Fibroblast of pulmonary artery (primary cell): ENCODE measurements around the gene ART4.

Source experiments
- DNase-seq: peaks from one replicate; pipeline ENCODE4 v3.0.0-alpha.2; 2010; ENCODE audit warnings: low read depth
- H3K4me3 ChIP-seq: replicated peaks from 2 replicates; pipeline ENCODE4 v1.5.1; 2011; ENCODE audit warnings: low read depth, mild to moderate bottlenecking, control low read depth, low read length, moderate library complexity
- CTCF ChIP-seq: IDR thresholded peaks from 2 replicates; pipeline ENCODE4 v1.5.1; 2011; ENCODE audit warnings: mild to moderate bottlenecking, control low read depth, low read length, inconsistent platforms; ENCODE audit errors: missing control alignments

ART4 gene

GRCh38 chr12:14802721-14803010, 40.7 kb downstream of the ART4 start:
- no peak for DNase-seq
- no peak for TF ChIP-seq CTCF
- H3K4me3 ChIP-seq: peak overlapping the region; percentile 93

DNA sequence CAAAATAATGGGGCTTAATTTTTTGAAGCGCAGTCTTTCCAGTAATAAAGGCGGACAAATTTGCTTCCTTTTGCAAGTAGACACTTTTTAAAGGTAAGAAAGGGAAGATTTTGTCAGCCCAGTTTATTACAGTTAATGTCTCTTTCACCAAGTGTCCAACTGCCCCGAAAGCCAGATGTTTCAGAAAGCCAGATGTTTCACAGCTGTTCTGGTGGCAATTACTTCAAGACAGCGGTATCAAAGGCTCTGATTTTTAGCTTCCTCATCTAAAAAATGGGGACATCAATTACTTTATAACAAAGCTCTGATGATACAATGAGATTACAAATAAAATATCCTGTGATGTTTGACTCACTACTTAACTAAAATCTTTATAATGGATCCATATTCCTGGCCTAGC, 41.1 kb downstream of the ART4 start:
- DNase-seq: no peak
- peak overlapping the region; percentile 93 for H3K4me3 ChIP-seq
- no peak for TF ChIP-seq CTCF

GRCh38 chr12:14795028-14795448, 48.3 kb downstream of the ART4 start:
- no peak overlapping the region for H3K4me3 ChIP-seq
- no peak for TF ChIP-seq CTCF
- DNase-seq: peak; percentile 93

- H3K4me3 ChIP-seq: no peak overlapping the region
- DNase-seq: no peak
- no peak for TF ChIP-seq CTCF
Observed at GRCh38 chr12:14785568-14785967, 57.8 kb downstream of the ART4 start.

DNA sequence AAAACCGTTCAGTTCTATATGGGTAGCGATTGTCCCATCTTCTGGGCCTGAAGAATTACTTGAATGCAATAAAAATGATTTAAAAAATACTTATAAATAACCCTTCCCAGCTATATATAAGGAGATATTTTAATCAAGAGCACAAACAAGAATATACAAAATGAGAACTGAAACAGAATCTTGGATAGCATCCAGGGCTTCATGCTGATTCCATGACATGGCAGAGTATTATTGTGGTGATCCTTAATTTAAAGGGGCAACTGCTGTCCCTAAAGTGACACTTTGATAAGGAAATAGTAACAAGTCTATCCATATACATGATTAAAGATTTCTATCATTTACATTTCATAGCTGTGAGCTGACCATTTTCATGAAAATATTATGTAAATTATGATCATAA, 58.9 kb downstream of the ART4 start:
- no peak overlapping the region for H3K4me3 ChIP-seq
- no peak for TF ChIP-seq CTCF
- DNase-seq: no peak

- DNase-seq: no peak
- TF ChIP-seq CTCF: no peak
- no peak overlapping the region for H3K4me3 ChIP-seq
Observed at GRCh38 chr12:14782756-14783155, 60.6 kb downstream of the ART4 start.

GRCh38 chr12:14781563-14781962, 61.8 kb downstream of the ART4 start:
- no peak for DNase-seq
- TF ChIP-seq CTCF: no peak
- no peak overlapping the region for H3K4me3 ChIP-seq
